HEK293 (cell line): Measurements from ENCODE around the gene TK1.

ENCODE experiments used
- GLI2 ChIP-seq: fragments of 450-650 bp; formaldehyde crosslinking; IDR thresholded peaks from 2 replicates; pipeline ENCODE4; 2017; ENCODE audit warnings: missing biosample characterization, missing genetic modification characterization, low read depth, borderline replicate concordance
- KLF10 ChIP-seq: fragments of 450-650 bp; IDR thresholded peaks from 2 replicates; pipeline ENCODE4 v1.5.1; 2018; ENCODE audit warnings: missing biosample characterization, mild to moderate bottlenecking, missing genetic modification characterization
- OSR2 ChIP-seq: fragments of 450-650 bp; formaldehyde crosslinking; IDR thresholded peaks from 2 replicates; pipeline ENCODE4 v1.5.1; 2016; ENCODE audit warnings: missing biosample characterization, missing genetic modification characterization
- SCRT2 ChIP-seq: fragments of 450-650 bp; formaldehyde crosslinking; IDR thresholded peaks from 2 replicates; pipeline ENCODE4 v1.5.1; 2016; ENCODE audit warnings: missing biosample characterization, missing genetic modification characterization
- SP7 ChIP-seq: fragments of 450-650 bp; formaldehyde crosslinking; IDR thresholded peaks from 2 replicates; pipeline ENCODE4 v1.5.1; 2016; ENCODE audit warnings: missing biosample characterization, missing genetic modification characterization
- YY2 ChIP-seq: fragments of 450-650 bp; formaldehyde crosslinking; IDR thresholded peaks from 2 replicates; pipeline ENCODE4 v1.5.1; 2016; ENCODE audit warnings: missing biosample characterization, missing genetic modification characterization
- ZBTB48 ChIP-seq: fragments of 450-650 bp; formaldehyde crosslinking; IDR thresholded peaks from 2 replicates; pipeline ENCODE4 v1.5.1; 2016; ENCODE audit warnings: missing biosample characterization, missing genetic modification characterization
- ZNF16 ChIP-seq: fragments of 450-650 bp; formaldehyde crosslinking; IDR thresholded peaks from 2 replicates; pipeline ENCODE4 v1.5.1; 2016; ENCODE audit warnings: low read depth, missing biosample characterization, missing genetic modification characterization
- ZNF174 ChIP-seq: fragments of 450-650 bp; formaldehyde crosslinking; IDR thresholded peaks from 2 replicates; pipeline ENCODE4 v1.5.0; 2017; ENCODE audit warnings: missing biosample characterization, mild to moderate bottlenecking, missing genetic modification characterization
- ZNF311 ChIP-seq: fragments of 450-650 bp; formaldehyde crosslinking; IDR thresholded peaks from 2 replicates; pipeline ENCODE4 v1.5.1; 2017; ENCODE audit warnings: missing biosample characterization, missing genetic modification characterization, borderline replicate concordance
- ZNF37A ChIP-seq: fragments of 450-650 bp; IDR thresholded peaks from 2 replicates; pipeline ENCODE4 v1.5.1; 2018; ENCODE audit warnings: missing biosample characterization, missing genetic modification characterization
- ZNF549 ChIP-seq: fragments of 450-650 bp; IDR thresholded peaks from 2 replicates; pipeline ENCODE4 v1.5.1; 2018; ENCODE audit warnings: missing biosample characterization, missing genetic modification characterization, mild to moderate bottlenecking, inconsistent platforms, moderate library complexity
- ZNF555 ChIP-seq: fragments of 450-650 bp; formaldehyde crosslinking; conservative IDR thresholded peaks from 2 replicates; pipeline ENCODE4 v1.5.1; 2017; ENCODE audit warnings: missing biosample characterization, mild to moderate bottlenecking, missing genetic modification characterization, inconsistent platforms
- ZNF76 ChIP-seq: fragments of 450-650 bp; formaldehyde crosslinking; IDR thresholded peaks from 2 replicates; pipeline ENCODE4; 2016; ENCODE audit warnings: low read depth, missing biosample characterization, missing genetic modification characterization, borderline replicate concordance
- ZNF777 ChIP-seq: fragments of 450-650 bp; formaldehyde crosslinking; IDR thresholded peaks from 2 replicates; pipeline ENCODE4 v1.5.1; 2017; ENCODE audit warnings: missing biosample characterization, missing genetic modification characterization, borderline replicate concordance
- ZNF843 ChIP-seq: fragments of 450-650 bp; formaldehyde crosslinking; IDR thresholded peaks from 2 replicates; pipeline ENCODE4 v1.5.1; 2016; ENCODE audit warnings: missing biosample characterization, missing genetic modification characterization
- TF ChIP-seq, protein P1 (sequence below): fragments of 450-650 bp; formaldehyde crosslinking; IDR thresholded peaks from 2 replicates; pipeline ENCODE4 v1.5.1; 2016; ENCODE audit warnings: missing biosample characterization, missing genetic modification characterization
- TF ChIP-seq, protein P2 (sequence below): fragments of 450-650 bp; formaldehyde crosslinking; conservative IDR thresholded peaks from 2 replicates; pipeline ENCODE4 v1.5.1; 2016; ENCODE audit warnings: low read depth, missing biosample characterization, missing genetic modification characterization
- TF ChIP-seq, protein P3 (sequence below): fragments of 450-650 bp; formaldehyde crosslinking; IDR thresholded peaks from 2 replicates; pipeline ENCODE4 v1.5.1; 2016; ENCODE audit warnings: missing biosample characterization, missing genetic modification characterization
- TF ChIP-seq, protein P4 (sequence below): fragments of 450-650 bp; formaldehyde crosslinking; IDR thresholded peaks from 2 replicates; pipeline ENCODE4; 2016; ENCODE audit warnings: missing biosample characterization, missing genetic modification characterization
- TF ChIP-seq, protein P5 (sequence below): fragments of 450-650 bp; formaldehyde crosslinking; IDR thresholded peaks from 2 replicates; pipeline ENCODE4 v1.5.1; 2017; ENCODE audit warnings: missing biosample characterization, missing genetic modification characterization
- TF ChIP-seq, protein P6 (sequence below): fragments of 450-650 bp; formaldehyde crosslinking; IDR thresholded peaks from 2 replicates; pipeline ENCODE4 v1.5.1; 2016; ENCODE audit warnings: missing biosample characterization, missing genetic modification characterization
- TF ChIP-seq, protein P7 (sequence below): fragments of 450-650 bp; formaldehyde crosslinking; IDR thresholded peaks from 2 replicates; pipeline ENCODE4 v1.5.1; 2016; ENCODE audit warnings: missing biosample characterization, missing genetic modification characterization

The TK1 gene

DNA sequence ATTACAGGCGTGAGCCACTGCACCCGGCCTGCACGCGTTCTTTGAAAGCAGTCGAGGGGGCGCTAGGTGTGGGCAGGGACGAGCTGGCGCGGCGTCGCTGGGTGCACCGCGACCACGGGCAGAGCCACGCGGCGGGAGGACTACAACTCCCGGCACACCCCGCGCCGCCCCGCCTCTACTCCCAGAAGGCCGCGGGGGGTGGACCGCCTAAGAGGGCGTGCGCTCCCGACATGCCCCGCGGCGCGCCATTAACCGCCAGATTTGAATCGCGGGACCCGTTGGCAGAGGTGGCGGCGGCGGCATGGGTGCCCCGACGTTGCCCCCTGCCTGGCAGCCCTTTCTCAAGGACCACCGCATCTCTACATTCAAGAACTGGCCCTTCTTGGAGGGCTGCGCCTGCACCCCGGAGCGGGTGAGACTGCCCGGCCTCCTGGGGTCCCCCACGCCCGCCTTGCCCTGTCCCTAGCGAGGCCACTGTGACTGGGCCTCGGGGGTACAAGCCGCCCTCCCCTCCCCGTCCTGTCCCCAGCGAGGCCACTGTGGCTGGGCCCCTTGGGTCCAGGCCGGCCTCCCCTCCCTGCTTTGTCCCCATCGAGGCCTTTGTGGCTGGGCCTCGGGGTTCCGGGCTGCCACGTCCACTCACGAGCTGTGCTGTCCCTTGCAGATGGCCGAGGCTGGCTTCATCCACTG, 27.3 kb upstream of the TK1 start, which contains the start of gene BIRC5 (continued):
- TF ChIP-seq ZNF843 (tag by site-specific recombination) (peak; percentile 56; the same call in 1 of the 2 replicates), ZNF777 (tag by site-specific recombination) (peak; percentile 85), YY2 (tag by site-specific recombination) (peak; percentile 91), ZNF311 (tag by site-specific recombination) (no peak), SP7 (peak; percentile 79), ZNF16 (tag by site-specific recombination) (no peak), SCRT2 (tag by site-specific recombination) (no peak), KLF10 (tag by site-specific recombination) (peak; percentile 95), ZNF174 (tag by site-specific recombination) (no peak), ZNF555 (no peak), ZBTB48 (tag by site-specific recombination) (peak; percentile 79), OSR2 (no peak), ZNF549 (tag by site-specific recombination) (no peak), ZNF37A (tag by site-specific recombination) (no peak), ZNF76 (tag by site-specific recombination) (peak; percentile 100), GLI2 (no peak)
- TF ChIP-seq, protein P1, sequence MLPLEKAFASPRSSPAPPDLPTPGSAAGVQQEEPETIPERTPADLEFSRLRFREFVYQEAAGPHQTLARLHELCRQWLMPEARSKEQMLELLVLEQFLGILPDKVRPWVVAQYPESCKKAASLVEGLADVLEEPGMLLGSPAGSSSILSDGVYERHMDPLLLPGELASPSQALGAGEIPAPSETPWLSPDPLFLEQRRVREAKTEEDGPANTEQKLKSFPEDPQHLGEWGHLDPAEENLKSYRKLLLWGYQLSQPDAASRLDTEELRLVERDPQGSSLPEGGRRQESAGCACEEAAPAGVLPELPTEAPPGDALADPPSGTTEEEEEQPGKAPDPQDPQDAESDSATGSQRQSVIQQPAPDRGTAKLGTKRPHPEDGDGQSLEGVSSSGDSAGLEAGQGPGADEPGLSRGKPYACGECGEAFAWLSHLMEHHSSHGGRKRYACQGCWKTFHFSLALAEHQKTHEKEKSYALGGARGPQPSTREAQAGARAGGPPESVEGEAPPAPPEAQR (tag by site-specific recombination) = no peak
- TF ChIP-seq, protein P2, sequence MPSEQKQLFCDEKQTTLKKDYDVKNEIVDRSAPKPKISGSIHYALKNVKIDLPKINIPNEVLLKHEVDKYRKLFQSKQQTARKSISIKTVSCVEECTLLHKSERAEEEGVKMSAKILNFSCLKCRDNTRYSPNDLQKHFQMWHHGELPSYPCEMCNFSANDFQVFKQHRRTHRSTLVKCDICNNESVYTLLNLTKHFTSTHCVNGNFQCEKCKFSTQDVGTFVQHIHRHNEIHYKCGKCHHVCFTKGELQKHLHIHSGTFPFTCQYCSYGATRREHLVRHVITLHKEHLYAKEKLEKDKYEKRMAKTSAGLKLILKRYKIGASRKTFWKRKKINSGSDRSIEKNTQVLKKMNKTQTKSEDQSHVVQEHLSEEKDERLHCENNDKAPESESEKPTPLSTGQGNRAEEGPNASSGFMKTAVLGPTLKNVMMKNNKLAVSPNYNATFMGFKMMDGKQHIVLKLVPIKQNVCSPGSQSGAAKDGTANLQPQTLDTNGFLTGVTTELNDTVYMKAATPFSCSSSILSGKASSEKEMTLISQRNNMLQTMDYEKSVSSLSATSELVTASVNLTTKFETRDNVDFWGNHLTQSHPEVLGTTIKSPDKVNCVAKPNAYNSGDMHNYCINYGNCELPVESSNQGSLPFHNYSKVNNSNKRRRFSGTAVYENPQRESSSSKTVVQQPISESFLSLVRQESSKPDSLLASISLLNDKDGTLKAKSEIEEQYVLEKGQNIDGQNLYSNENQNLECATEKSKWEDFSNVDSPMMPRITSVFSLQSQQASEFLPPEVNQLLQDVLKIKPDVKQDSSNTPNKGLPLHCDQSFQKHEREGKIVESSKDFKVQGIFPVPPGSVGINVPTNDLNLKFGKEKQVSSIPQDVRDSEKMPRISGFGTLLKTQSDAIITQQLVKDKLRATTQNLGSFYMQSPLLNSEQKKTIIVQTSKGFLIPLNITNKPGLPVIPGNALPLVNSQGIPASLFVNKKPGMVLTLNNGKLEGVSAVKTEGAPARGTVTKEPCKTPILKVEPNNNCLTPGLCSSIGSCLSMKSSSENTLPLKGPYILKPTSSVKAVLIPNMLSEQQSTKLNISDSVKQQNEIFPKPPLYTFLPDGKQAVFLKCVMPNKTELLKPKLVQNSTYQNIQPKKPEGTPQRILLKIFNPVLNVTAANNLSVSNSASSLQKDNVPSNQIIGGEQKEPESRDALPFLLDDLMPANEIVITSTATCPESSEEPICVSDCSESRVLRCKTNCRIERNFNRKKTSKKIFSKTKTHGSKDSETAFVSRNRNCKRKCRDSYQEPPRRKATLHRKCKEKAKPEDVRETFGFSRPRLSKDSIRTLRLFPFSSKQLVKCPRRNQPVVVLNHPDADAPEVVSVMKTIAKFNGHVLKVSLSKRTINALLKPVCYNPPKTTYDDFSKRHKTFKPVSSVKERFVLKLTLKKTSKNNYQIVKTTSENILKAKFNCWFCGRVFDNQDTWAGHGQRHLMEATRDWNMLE (tag by site-specific recombination) = peak; percentile 47; the same call in 1 of the 2 replicates
- TF ChIP-seq, protein P3, sequence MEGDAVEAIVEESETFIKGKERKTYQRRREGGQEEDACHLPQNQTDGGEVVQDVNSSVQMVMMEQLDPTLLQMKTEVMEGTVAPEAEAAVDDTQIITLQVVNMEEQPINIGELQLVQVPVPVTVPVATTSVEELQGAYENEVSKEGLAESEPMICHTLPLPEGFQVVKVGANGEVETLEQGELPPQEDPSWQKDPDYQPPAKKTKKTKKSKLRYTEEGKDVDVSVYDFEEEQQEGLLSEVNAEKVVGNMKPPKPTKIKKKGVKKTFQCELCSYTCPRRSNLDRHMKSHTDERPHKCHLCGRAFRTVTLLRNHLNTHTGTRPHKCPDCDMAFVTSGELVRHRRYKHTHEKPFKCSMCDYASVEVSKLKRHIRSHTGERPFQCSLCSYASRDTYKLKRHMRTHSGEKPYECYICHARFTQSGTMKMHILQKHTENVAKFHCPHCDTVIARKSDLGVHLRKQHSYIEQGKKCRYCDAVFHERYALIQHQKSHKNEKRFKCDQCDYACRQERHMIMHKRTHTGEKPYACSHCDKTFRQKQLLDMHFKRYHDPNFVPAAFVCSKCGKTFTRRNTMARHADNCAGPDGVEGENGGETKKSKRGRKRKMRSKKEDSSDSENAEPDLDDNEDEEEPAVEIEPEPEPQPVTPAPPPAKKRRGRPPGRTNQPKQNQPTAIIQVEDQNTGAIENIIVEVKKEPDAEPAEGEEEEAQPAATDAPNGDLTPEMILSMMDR = peak; percentile 63; the same call in 1 of the 2 replicates
- TF ChIP-seq, protein P4, sequence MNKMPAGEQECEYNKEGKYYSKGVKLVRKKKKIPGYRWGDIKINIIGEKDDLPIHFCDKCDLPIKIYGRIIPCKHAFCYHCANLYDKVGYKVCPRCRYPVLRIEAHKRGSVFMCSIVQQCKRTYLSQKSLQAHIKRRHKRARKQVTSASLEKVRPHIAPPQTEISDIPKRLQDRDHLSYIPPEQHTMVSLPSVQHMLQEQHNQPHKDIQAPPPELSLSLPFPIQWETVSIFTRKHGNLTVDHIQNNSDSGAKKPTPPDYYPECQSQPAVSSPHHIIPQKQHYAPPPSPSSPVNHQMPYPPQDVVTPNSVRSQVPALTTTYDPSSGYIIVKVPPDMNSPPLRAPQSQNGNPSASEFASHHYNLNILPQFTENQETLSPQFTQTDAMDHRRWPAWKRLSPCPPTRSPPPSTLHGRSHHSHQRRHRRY = no peak
- TF ChIP-seq, protein P5, sequence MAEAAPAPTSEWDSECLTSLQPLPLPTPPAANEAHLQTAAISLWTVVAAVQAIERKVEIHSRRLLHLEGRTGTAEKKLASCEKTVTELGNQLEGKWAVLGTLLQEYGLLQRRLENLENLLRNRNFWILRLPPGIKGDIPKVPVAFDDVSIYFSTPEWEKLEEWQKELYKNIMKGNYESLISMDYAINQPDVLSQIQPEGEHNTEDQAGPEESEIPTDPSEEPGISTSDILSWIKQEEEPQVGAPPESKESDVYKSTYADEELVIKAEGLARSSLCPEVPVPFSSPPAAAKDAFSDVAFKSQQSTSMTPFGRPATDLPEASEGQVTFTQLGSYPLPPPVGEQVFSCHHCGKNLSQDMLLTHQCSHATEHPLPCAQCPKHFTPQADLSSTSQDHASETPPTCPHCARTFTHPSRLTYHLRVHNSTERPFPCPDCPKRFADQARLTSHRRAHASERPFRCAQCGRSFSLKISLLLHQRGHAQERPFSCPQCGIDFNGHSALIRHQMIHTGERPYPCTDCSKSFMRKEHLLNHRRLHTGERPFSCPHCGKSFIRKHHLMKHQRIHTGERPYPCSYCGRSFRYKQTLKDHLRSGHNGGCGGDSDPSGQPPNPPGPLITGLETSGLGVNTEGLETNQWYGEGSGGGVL (tag by site-specific recombination) = peak; percentile 52; the same call in 1 of the 2 replicates
- TF ChIP-seq, protein P6, sequence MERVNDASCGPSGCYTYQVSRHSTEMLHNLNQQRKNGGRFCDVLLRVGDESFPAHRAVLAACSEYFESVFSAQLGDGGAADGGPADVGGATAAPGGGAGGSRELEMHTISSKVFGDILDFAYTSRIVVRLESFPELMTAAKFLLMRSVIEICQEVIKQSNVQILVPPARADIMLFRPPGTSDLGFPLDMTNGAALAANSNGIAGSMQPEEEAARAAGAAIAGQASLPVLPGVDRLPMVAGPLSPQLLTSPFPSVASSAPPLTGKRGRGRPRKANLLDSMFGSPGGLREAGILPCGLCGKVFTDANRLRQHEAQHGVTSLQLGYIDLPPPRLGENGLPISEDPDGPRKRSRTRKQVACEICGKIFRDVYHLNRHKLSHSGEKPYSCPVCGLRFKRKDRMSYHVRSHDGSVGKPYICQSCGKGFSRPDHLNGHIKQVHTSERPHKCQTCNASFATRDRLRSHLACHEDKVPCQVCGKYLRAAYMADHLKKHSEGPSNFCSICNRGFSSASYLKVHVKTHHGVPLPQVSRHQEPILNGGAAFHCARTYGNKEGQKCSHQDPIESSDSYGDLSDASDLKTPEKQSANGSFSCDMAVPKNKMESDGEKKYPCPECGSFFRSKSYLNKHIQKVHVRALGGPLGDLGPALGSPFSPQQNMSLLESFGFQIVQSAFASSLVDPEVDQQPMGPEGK (tag by site-specific recombination) = peak; percentile 81
- TF ChIP-seq, protein P7, sequence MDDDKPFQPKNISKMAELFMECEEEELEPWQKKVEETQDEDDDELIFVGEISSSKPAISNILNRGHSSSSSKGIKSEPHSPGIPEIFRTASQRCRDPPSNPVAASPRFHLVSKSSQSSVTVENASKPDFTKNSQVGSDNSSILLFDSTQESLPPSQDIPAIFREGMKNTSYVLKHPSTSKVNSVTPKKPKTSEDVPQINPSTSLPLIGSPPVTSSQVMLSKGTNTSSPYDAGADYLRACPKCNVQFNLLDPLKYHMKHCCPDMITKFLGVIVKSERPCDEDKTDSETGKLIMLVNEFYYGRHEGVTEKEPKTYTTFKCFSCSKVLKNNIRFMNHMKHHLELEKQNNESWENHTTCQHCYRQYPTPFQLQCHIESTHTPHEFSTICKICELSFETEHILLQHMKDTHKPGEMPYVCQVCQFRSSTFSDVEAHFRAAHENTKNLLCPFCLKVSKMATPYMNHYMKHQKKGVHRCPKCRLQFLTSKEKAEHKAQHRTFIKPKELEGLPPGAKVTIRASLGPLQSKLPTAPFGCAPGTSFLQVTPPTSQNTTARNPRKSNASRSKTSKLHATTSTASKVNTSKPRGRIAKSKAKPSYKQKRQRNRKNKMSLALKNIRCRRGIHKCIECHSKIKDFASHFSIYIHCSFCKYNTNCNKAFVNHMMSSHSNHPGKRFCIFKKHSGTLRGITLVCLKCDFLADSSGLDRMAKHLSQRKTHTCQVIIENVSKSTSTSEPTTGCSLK = no peak
